BJ (cell line): ENCODE results near the gene YY1AP1. TPM values are rescaled to one million over a fixed set of nuclear protein-coding genes. Genes with fewer than 3 reads are reported as not detected.

Source experiments
- CTCF ChIA-PET: fragments of 350-600 bp; formaldehyde crosslinking; extraction: SDS; loops from one replicate; lab custom pipeline; 2021; ENCODE audit warnings: antibody characterized with exemption, inconsistent platforms; lab: Yijun Ruan, JAX
- POLR2A ChIA-PET: fragments of 300-600 bp; sonication (Branson Sonifier 250); formaldehyde crosslinking; extraction: SDS; loops from one replicate; lab custom pipeline; 2021; ENCODE audit warnings: antibody characterized with exemption; lab: Charles Lee
- DNase-seq: peaks from one replicate; pipeline ENCODE4 v3.0.0-alpha.2; 2011; ENCODE audit warnings: low read depth
- H3K27me3 ChIP-seq: 2 replicates; pipeline ENCODE4 v1.6.0; 2011; ENCODE audit warnings: low read length; ENCODE audit not compliant: control insufficient read depth, insufficient read depth
- H3K36me3 ChIP-seq: 2 replicates; pipeline ENCODE4 v1.5.1; 2011; ENCODE audit warnings: low read length; ENCODE audit not compliant: control insufficient read depth, insufficient read depth
- H3K4me3 ChIP-seq: 2 replicates; pipeline ENCODE4 v1.5.1; 2011; ENCODE audit warnings: low read depth, mild to moderate bottlenecking, control low read depth, low read length
- polyA plus RNA-seq: library from polyadenylated mRNA; depleted of rRNA; stranded (reverse); fragments of >200 nt; gene quantifications from 2 replicates; pipeline ENCODE4 v1.2.3, GENCODE V29; 2011
- TF ChIP-seq, protein P1 (sequence below): IDR thresholded peaks from 2 replicates; pipeline ENCODE4 v1.5.1; 2011; ENCODE audit warnings: low read depth, mild to moderate bottlenecking, control low read depth, inconsistent platforms, low read length, moderate library complexity; ENCODE audit not compliant: insufficient read depth

YY1AP1 gene
- polyA plus RNA-seq, 1 experiment = 57.7 TPM

DNA sequence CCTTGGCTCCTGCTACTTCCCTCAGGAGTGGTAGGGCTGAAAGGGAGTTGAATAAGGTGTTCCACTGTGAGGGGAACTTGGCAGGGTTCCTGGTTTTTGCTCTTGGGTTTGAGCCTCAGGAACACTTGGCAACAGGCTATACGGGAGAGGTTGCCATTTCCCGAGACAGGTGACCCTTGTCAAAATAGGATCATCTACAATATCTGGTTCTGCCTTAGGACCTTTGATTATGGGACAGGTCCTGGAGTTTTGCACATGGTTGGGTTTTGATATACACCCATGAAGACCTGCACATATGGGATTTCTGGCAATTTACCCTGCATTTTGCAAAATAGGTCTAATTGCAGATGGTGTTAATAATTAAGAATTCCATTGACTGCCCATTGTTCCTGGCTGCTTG, 31.1 kb downstream of the YY1AP1 start:
- TF ChIP-seq, protein P1, sequence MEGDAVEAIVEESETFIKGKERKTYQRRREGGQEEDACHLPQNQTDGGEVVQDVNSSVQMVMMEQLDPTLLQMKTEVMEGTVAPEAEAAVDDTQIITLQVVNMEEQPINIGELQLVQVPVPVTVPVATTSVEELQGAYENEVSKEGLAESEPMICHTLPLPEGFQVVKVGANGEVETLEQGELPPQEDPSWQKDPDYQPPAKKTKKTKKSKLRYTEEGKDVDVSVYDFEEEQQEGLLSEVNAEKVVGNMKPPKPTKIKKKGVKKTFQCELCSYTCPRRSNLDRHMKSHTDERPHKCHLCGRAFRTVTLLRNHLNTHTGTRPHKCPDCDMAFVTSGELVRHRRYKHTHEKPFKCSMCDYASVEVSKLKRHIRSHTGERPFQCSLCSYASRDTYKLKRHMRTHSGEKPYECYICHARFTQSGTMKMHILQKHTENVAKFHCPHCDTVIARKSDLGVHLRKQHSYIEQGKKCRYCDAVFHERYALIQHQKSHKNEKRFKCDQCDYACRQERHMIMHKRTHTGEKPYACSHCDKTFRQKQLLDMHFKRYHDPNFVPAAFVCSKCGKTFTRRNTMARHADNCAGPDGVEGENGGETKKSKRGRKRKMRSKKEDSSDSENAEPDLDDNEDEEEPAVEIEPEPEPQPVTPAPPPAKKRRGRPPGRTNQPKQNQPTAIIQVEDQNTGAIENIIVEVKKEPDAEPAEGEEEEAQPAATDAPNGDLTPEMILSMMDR = no peak
- Histone ChIP-seq H3K27me3 (no peaks in the 10 kb centered on the region), H3K36me3 (peaks cover 7% of the 10 kb centered on the region), H3K4me3 (no peak overlapping the region)
- DNase-seq = no peak
- POLR2A ChIA-PET = no interaction called here
- CTCF ChIA-PET = interaction anchor here (2.3 kb wide), 1 partner anchor 7 kb away, joined by 5 read pairs; no protein-coding TSS in a partner anchor

DNA sequence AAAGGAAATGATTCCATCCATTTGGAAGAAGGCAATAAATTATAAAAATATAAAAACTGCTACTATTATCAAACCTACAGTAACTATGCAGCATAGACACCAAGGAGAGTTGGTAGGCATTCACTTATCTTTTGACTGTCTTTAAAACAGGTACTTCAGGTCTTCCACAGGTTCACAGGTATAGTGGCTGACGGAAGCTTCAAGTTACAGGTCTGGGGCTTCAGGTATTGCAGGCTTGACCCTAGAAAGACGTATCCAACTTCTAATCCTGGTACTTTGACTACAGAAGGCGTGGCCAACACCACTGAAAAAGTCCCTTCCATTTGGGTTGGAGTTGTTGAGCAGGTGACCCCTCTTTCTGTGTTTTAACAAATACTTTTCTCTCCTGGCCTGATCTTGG, 35.6 kb downstream of the YY1AP1 start:
- POLR2A ChIA-PET = no interaction called here
- TF ChIP-seq, protein P1 = no peak
- no peak for DNase-seq
- Histone ChIP-seq H3K36me3 (no peaks in the 10 kb centered on the region), H3K27me3 (no peaks in the 10 kb centered on the region), H3K4me3 (no peak overlapping the region)
- CTCF ChIA-PET = interaction anchor here (0.6 to 2.4 kb wide), 2 partner anchors 14 to 135 kb away, joined by 3 to 11 read pairs; no protein-coding TSS in a partner anchor

DNA sequence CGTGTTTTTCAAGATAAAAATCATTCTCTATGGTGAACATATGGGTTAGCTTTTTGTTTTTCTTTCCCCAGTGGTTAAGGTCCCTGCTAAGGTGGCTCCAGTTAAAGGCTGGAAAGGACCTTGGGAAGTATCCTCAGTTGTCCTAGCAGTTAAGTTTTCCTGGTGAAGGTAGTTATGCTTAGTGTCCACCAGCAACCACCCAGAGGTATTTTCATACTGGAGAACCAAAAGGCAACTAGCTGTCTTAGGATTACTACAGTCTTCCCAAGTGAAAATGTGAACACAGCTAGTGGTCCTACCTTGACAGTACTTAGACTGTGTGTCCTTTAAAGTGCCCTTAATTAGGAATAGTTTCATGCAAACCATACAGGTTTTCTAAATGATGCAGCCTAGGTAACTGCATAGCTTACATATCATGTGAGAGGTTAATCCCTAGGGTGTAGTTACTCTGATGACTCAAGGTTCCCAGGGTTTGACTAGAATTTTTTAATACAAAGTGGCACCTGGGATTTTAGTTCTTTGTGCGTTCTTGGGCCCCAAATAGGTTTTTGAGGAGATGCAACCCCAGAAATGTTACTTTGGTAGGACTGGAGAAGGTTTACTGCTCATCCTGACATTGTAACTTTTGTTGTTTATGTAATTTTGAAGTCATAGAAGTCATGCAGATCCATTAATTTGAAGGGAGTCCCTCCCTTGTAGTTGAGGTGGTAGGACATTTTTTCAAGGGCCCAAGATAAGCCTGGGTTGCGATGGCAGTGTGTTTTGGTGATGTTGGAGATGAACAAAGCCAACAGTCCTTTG, 36.5 kb downstream of the YY1AP1 start:
- Histone ChIP-seq H3K36me3 (no peaks in the 10 kb centered on the region), H3K4me3 (no peak overlapping the region), H3K27me3 (no peaks in the 10 kb centered on the region)
- no peak for DNase-seq
- POLR2A ChIA-PET = no interaction called here
- CTCF ChIA-PET = interaction anchor here (0.6 to 2.4 kb wide), 5 partner anchors 12 to 561 kb away, joined by 3 to 11 read pairs (median 4); no protein-coding TSS in a partner anchor
- TF ChIP-seq, protein P1 = no peak

DNA sequence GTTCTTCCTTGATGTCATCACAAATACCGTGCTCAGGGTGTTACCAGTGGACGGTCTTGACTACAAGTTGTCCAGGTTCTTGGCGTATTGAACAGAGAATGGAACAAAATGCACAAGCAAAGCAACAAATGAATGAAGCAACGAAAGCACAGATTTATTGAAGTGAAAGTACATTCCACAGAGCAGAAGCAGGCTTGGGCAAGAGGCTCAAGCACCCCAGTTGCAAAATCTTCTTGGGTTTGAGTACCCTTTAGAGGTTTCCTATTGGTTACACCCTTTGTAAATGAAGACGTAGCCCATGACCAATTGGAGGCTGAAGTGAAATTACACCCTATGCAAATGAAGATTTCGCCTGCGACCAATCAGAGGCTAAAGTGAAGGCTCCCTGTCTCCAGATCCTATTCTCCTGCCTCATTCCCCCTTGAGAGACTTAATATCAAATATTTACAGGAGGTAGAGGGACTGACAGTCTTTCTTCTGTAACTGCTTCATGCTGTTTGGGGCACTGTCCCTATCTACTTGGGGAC, 38.3 kb downstream of the YY1AP1 start:
- no peak for DNase-seq
- ChIA-PET POLR2A (no interaction called here), CTCF (no interaction called here)
- Histone ChIP-seq H3K4me3 (no peak overlapping the region), H3K36me3 (no peaks in the 10 kb centered on the region), H3K27me3 (no peaks in the 10 kb centered on the region)
- TF ChIP-seq, protein P1 = no peak

DNA sequence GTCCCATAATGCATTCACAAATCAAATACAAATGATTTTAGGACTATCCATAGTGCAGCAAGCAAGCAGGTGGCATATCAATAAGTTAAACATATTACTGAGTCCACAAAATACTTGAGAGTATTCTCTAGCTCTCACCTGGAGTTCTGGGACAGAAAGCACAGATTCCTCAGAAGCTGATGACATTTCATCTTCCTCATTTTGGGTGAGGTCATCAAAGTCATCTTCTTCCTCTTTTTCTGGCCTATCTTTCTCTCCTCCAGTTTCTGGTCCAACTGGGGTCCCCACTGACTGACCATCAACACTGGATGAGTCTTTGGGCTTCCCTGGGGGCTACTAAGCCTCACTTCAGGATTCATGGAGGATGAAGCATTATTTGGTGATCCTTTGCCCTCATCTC, 38.9 kb downstream of the YY1AP1 start:
- CTCF ChIA-PET = no interaction called here
- Histone ChIP-seq H3K4me3 (no peak overlapping the region), H3K27me3 (no peaks in the 10 kb centered on the region), H3K36me3 (no peaks in the 10 kb centered on the region)
- TF ChIP-seq, protein P1 = no peak
- DNase-seq = no peak
- POLR2A ChIA-PET = no interaction called here
